HG03066 (cell line): ENCODE data around the gene ATP8B3.
A peak's percentile ranks its signal among the peaks of the same experiment; 100 is the strongest.

Experiments
- ATAC-seq: cut with Tn5 transposase; IDR thresholded peaks from one replicate; pipeline ENCODE4 v1.9.1; 2021; ENCODE audit warnings: low read depth; ENCODE audit not compliant: unreplicated experiment

Gene ATP8B3

DNA sequence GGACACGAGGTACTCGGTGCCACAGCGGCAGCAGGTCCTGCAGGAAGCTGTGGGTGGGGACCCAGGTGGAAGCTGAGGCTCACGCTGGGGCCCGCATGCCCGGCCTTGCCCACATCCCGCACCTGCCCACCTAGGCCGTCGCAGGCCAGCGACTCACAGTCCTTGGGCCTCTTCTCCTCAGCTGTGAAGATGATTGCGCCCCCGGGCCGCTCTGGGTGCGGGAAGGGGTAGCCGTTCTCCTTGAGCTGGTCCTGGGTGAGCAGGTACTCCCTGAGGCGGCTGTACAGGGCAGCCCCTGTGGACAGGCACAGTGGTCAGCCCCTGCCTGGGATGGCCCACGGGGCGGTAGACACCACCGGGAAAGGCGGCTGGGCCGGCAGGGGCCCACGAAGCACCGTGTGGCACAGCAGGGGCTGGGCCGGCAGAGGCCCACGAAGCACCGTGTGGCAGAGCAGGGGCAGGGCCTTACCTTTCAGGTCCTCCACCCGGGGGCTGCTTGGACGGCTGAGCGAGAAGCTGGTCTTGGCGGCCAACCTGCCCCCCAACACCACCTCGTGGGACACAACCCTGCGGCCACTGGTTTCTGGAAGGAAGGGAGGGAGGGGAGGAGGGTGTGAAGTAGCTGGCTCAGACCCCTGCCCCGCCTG lies 6.6 kb upstream of the ATP8B3 start:
- no peak for ATAC-seq

DNA sequence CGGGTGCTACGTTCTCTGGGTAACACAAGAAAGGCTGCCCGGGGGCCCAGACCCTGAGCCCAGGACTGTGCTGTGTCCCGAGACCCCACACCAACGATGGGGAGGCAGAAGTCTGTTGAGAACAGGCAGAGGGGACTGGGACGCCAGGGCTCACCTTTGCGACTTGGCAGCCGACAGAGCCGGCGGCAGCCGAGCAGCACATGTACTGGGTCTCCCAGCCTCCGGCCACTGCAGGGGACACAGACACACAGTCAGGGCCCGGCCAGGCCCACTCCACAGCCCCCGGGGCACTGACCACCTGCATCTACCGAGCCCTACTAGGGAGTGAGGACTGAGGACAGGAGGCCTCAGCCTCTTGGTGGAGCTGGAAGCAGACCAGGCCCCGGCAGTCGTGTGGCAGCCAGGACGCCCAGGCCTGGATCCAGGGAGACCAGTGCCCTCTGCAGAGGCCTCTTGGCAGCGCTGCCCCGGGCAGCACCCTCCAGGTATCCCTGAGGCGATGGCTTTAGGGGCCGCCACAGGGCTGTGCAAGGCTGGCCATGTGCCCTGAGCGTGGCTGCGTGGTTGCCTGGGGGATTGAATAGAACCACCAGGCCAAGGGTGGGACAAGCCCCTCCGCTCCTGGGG lies 5.6 kb upstream of the ATP8B3 start:
- no peak for ATAC-seq

DNA sequence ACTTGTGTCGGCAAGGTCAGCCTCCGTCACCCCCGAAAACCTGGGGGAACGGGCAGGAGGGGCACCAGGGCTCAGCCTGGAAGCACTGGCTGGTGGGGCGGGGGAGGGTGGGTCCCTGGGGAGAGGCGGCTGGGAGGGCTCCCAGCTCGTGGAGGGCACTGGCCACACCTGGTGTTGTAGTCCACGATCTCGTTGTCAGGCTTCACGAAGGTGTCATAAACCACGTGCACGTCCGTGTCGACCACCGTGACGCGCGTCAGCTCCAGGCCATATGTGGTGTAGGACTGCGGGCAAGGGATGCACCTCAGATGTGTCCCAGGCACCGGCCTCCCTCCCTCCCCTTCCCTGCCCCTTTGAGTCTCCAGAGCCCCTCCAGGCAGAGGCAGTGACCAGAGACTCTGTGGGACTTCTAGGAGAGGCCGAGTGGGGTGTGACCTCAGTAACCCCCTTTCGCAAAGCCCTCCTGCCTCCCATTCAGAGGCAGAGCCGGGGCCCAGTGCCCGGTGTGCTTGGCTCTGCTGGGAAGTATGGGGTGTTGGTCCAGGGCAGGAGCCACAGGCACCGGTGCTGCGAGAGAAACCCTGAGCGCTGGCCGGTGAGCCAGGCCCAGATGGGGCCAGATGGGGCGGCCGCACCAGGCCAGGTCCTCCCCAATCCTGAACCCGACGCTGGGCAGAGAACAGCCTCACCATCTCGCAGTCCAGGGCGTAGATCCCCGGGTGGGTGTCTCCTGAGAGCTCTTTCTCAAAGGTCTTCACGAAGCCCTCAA lies 4.6 kb upstream of the ATP8B3 start:
- no peak for ATAC-seq

DNA sequence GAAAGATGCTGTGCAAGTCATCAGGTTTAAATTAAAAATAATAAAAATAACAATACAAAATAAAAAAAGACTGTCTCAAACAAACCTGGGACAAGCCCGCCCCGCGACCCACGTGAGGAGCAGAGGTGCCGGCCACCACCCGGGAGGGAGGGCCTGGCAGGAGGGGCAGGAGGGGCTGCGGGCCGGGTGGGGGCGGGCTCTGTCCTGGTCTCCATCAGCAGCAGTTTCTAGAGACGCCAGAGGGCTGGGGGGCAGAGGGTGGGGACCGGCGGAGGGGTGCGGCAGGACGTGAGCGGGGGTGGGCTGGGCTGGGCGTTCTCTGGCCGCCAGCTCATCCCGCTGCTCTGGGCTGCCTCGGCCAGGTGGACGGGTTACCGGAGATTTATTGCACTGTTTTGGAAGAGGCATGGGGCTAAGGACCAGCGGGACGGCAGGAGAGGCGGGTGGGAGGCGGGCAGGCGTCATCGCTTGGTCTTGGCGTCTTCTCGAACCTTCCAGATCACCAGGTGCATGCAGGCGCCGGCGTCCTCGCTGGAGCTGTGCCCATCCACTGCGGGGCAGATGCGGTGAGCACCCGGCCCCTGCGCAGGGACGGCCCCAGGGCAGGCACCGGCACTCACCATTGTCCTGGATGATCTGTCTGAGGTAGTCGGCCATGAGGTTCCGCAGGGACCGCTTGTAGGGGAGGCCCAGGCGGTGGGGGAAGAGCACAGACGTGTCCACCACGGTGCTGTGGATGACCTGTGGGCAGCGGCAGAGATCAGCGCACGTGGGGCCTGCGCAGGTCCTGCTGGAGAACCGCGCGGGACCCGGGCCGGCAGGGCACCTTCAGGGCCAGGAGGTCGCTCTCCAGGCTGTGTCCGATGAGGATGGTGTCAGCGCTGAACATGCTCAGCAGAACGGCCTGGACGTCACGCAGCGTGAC lies 3.8 kb upstream of the ATP8B3 start:
- no peak for ATAC-seq

- no peak for ATAC-seq
These were observed 2.9 kb upstream of the ATP8B3 start for GRCh38 chr19:1814833-1815604.

GRCh38 chr19:1814391-1814790 lies 2.3 kb upstream of the ATP8B3 start:
- no peak for ATAC-seq

GRCh38 chr19:1813192-1814182 lies 1.4 kb upstream of the ATP8B3 start:
- ATAC-seq: no peak

GRCh38 chr19:1812426-1813191 lies 533 bp upstream of the ATP8B3 start:
- peak; percentile 70 for ATAC-seq

DNA sequence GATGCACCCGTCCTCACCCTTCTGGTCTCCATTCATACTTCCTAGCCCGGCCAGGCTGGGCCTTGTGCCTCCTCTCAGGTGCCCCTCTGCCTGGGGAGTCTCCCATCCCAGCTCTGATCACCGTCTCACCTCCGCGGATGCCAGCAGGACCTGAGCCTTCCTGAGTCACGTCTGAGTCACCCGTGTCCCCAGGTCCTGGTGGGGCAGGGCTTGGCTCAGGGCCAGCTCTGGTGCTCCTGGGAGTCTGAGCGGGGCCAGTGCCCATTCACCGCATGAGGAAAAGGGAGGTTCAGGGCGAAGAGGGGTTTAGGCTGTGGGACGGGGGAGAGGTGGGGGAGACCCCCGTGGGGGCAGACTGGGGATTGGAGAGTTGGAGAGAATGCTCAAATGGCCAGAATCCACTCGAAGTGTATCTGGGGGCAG lies 593 bp downstream of the ATP8B3 start:
- no peak for ATAC-seq

- ATAC-seq: no peak
These were observed 1.5 kb downstream of the ATP8B3 start for GRCh38 chr19:1810439-1811160.

GRCh38 chr19:1809678-1810077 lies 2.4 kb downstream of the ATP8B3 start:
- no peak for ATAC-seq

- ATAC-seq: no peak
These were observed 3.7 kb downstream of the ATP8B3 start for GRCh38 chr19:1808395-1808731.

DNA sequence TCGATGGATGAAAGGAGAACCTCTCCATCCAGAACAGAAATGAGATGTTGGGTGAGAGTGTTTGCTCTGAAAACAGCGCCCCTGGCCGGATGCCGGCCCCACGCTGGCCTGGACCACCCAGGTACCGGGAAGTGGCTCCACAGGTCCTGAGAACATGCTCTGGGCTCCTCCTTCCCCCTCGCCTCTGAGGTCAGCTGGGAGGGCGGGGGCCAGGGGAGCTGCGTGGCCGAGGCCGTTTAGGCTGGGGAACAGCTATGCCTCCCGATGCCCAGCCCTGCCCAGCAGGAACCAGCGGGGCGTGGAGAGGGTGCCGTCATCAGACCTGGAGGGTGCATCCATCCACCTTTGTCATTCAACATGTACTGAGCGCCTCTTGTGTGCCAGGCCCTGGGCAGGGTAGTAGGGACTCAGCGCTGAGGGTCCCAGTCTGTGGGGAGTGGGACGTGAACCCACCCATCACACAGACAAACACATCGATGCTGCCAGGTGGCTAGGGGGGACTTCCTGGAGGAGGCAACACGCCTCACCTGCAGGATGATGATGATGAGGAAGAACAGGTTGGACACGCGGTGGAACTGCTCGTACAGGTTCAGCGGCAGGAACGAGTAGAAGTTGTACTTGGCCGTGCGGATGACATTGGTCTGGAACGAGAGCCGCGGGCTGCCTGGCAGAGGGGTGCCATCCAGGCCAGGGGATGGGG lies 4.2 kb downstream of the ATP8B3 start:
- ATAC-seq: no peak

GRCh38 chr19:1807030-1807694 lies 4.9 kb downstream of the ATP8B3 start:
- ATAC-seq: no peak

DNA sequence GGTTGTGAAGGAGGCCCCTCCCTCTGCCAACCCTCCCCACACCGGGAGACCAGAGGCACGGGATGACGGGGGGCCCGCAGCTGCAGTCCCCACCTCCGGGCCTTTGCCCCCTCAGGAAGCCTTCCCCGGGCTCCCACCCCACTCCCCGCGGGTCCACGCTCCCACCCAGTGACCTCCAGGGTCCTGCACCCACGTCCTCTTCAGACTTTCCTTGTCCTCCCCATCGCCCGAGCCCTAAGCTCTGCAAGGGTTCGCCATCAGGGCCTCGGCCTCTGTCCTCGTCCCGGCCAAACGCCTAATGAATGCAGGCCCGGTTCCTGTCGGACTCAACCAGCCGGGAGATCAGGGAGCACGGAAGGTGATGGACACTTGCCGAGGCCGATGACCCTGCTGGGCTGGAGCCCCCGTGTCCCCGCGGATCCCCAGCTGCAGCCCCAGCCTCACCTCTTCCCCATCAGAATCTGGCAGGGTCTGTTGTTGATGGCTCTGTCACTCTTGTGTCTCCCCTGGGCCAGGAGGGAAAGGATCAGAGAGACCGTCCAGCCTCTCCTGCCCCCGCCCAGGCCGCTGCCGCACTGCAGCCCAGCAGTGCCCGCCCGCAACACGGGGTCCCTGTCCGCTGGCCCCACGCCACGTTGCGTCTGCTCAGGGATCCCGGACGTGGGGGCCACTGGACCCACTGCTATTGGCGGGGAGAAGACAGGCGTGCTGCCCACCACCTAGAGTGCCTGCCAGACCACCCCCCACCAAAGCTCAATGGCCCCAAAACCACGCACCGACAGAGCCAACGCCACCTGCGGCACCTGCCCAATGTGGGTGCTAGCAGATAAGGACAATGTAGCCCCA lies 5.7 kb downstream of the ATP8B3 start:
- no peak for ATAC-seq
